Measurements from ENCODE around the gene PPFIBP2. TPM values are rescaled to one million over a fixed set of nuclear protein-coding genes. Genes with fewer than 3 reads are reported as not detected.
A peak's percentile ranks its signal among the peaks of the same experiment; 100 is the strongest.

PPFIBP2 gene
- total and polyA plus RNA-seq, 12 donors = 6.4 to 40.7 (median 21.4) TPM

DNA sequence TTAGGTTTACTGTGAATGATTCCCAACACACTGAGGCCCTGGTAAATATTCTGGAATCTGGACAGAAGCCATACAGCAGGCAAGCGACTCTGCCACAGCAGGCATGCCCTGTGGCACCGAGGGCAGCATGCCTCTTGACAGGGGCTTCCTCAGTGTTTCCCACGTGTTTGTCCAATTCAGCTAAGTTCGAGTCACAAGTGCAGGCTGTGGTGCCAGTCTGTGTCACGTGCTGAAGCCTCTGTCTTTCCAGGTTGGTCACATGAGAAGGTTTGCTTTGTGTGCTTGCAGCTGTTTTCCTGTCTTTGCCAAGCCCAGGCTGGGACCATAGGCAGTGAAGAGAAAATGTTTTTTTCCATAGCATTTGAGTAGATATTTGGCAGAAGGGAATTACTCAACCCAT is 2.4 kb upstream of the PPFIBP2 start:
- no peaks in the 10 kb centered on the region for H3K27me3 ChIP-seq

DNA sequence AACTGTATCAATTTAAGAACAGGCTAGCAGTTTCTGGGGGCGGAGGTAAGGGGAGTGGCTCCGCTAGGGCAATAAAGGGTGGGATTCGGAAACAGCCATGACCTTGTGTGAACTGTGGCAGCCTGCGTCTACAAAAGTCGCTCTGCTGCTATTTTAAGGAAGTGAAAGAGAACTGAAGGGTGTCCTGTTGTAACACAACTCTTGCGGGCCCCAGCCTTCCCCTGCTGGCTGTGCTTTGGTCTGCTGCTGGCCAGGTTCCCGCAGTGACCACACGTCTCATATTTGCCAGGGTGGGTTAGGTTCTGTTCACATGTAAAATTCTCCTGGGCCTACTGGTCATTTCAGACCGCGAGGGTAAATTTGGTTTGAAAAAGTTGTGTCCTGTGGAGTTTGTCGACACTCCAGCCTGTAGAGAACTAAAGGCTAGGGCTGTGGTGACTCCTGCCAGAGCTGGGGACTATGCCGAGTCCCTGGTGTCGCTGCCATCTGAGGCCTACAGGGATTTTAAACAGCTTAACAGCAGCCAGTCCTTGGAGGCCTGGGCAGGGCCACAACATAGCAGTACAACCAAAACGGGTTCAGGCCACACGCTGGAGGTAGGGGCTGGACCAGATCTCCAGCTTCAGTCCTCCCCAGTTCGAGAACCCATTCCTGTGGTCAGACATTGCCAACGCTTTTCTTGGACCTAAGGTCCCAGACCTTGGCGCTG is 1.1 kb upstream of the PPFIBP2 start:
- peaks cover 10 to 49% (median 37%) of the 10 kb centered on the region in 9 donors for H3K4me1 ChIP-seq
- peak; percentile 82 to 84 for DNase-seq
- H3K4me3 ChIP-seq = peak overlapping the region; percentile 56 to 89 (median 84)
- no peaks in the 10 kb centered on the region for H3K36me3 ChIP-seq
- TF ChIP-seq, protein P1, sequence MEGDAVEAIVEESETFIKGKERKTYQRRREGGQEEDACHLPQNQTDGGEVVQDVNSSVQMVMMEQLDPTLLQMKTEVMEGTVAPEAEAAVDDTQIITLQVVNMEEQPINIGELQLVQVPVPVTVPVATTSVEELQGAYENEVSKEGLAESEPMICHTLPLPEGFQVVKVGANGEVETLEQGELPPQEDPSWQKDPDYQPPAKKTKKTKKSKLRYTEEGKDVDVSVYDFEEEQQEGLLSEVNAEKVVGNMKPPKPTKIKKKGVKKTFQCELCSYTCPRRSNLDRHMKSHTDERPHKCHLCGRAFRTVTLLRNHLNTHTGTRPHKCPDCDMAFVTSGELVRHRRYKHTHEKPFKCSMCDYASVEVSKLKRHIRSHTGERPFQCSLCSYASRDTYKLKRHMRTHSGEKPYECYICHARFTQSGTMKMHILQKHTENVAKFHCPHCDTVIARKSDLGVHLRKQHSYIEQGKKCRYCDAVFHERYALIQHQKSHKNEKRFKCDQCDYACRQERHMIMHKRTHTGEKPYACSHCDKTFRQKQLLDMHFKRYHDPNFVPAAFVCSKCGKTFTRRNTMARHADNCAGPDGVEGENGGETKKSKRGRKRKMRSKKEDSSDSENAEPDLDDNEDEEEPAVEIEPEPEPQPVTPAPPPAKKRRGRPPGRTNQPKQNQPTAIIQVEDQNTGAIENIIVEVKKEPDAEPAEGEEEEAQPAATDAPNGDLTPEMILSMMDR (IDR thresholded peaks at IDR 0.05) = peak in 1 of 9 donors; percentile 7
- H3K27me3 ChIP-seq = no peaks in the 10 kb centered on the region
- no peaks in the 10 kb centered on the region for H3K9me3 ChIP-seq
- peak; percentile 65 to 89 (median 83) for ATAC-seq
- H3K27ac ChIP-seq = peak overlapping the region; percentile 87 to 98 (median 93)
- intact Hi-C loops (cut with DNase I) = loop anchor here in 7 of 10 donors (1.0 to 10.0 kb wide), 10 partner anchors 40 to 172 kb away; no protein-coding TSS in a partner anchor
- 7 to 10% methylated on average over 18 of the region's 18 CpGs for WGBS, 2 donors

More for the DNA sequence above, 2.4 kb upstream of the PPFIBP2 start:
- WGBS, 2 donors = 20 to 35% methylated on average over 5 of the region's 5 CpGs
- intact Hi-C loops (cut with DNase I) = loop anchor here in 5 of 10 donors (5.0 to 10.0 kb wide), 6 partner anchors 41 to 173 kb away; no protein-coding TSS in a partner anchor
- no peaks in the 10 kb centered on the region for H3K9me3 ChIP-seq
- TF ChIP-seq, protein P1 (IDR thresholded peaks at IDR 0.05) = no peak
- H3K36me3 ChIP-seq = no peaks in the 10 kb centered on the region
- H3K4me3 ChIP-seq = no peak overlapping the region
- peak; percentile 29 to 72 for DNase-seq
- H3K27ac ChIP-seq = peak overlapping the region; percentile 87 to 98 (median 93)
- H3K4me1 ChIP-seq = peaks cover 10 to 49% (median 37%) of the 10 kb centered on the region in 9 donors
- ATAC-seq = peak; percentile 4 to 63 (median 32)

DNA sequence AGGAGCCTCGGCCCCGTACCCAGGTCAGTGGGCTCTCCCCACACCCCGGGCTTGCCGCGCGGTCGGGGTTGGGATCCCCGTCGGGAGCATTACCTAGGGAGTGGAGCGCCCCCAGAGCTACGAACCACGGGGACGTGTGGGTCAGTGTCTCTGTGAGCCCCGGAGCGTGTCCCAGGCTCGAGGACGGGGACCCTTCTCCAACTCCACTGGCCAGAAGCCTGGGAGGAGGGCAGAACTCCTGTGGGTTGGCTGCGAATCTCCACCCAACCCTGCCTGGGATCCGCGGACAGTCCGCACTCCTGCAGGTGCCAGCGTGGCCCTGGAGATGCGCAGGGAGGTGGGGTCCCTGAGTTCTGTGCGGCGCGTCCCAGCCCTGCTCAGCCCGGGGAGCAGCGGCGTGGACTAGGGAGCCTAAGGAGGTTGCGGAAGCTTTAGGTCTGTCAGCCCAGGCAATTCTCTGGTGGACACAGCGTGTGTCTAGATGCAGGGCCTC is 346 bp downstream of the PPFIBP2 start:
- WGBS, 2 donors = 2 to 3% methylated on average over 31 of the region's 31 CpGs
- peak overlapping the region; percentile 87 to 98 (median 93) for H3K27ac ChIP-seq
- no peaks in the 10 kb centered on the region for H3K27me3 ChIP-seq
- TF ChIP-seq, protein P1 (IDR thresholded peaks at IDR 0.05) = no peak
- intact Hi-C loops (cut with DNase I) = loop anchor here in 5 of 10 donors (5.0 to 10.0 kb wide), 6 partner anchors 38 to 171 kb away; no protein-coding TSS in a partner anchor
- no peaks in the 10 kb centered on the region for H3K36me3 ChIP-seq
- DNase-seq = no peak
- H3K4me3 ChIP-seq = peak overlapping the region; percentile 56 to 89 (median 84)
- no peaks in the 10 kb centered on the region for H3K9me3 ChIP-seq
- H3K4me1 ChIP-seq = peaks cover 10 to 49% (median 37%) of the 10 kb centered on the region in 9 donors
- ATAC-seq = peak in 7 of 8 donors; percentile 2 to 29 (median 12)

DNA sequence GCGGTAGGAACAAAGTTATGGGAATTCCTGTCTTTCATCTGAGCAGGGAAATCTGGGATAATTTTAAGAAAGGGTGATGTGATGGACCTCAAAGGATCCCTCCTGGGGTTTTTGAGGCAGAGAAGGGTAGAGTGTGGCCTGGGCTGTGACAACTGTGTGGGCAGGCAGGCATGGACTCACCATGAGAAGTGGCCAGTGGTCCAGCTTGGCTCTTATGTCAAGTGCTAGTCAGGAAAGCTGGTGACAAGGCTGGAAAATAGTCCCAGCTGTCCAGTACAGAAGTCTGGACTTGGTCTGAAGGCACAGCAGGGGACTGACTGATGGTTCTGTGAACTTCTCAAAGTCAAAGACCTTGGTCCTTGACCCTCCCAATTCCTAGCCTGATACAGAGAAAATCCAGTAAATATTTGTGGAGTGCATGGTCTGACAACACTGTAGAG is 1.7 kb downstream of the PPFIBP2 start:
- H3K36me3 ChIP-seq = no peaks in the 10 kb centered on the region
- intact Hi-C loops (cut with DNase I) = loop anchor here in 2 of 10 donors (10.0 kb wide), 2 partner anchors 59 to 169 kb away; no protein-coding TSS in a partner anchor
- TF ChIP-seq, protein P1 (IDR thresholded peaks at IDR 0.05) = no peak
- ATAC-seq (no peak), DNase-seq (no peak)
- 95 to 100% methylated on average over 1 of the region's 1 CpG for WGBS, 2 donors
- peaks cover 10 to 41% (median 37%) of the 10 kb centered on the region in 9 donors for H3K4me1 ChIP-seq
- no peak overlapping the region for H3K4me3 ChIP-seq
- H3K27me3 ChIP-seq = no peaks in the 10 kb centered on the region
- no peak overlapping the region for H3K27ac ChIP-seq
- H3K9me3 ChIP-seq = no peaks in the 10 kb centered on the region

Data from heart right ventricle (tissue), 16 donors.